Activated T-helper 1 cell treated with Interleukin-2 at 50 U/mL for 16 hours (primary cell): Measurements from ENCODE around the gene LRRC8D.
"Not testable (repeated sequence)": the region's sequence is repeated elsewhere in the genome, so short reads cannot be mapped to it uniquely, and the experiment has no call there.

ENCODE experiments used
- DNase-seq: peaks from one replicate; pipeline ENCODE4 v3.0.0-alpha.2; 2020; ENCODE audit warnings: low read depth

Gene LRRC8D

DNA sequence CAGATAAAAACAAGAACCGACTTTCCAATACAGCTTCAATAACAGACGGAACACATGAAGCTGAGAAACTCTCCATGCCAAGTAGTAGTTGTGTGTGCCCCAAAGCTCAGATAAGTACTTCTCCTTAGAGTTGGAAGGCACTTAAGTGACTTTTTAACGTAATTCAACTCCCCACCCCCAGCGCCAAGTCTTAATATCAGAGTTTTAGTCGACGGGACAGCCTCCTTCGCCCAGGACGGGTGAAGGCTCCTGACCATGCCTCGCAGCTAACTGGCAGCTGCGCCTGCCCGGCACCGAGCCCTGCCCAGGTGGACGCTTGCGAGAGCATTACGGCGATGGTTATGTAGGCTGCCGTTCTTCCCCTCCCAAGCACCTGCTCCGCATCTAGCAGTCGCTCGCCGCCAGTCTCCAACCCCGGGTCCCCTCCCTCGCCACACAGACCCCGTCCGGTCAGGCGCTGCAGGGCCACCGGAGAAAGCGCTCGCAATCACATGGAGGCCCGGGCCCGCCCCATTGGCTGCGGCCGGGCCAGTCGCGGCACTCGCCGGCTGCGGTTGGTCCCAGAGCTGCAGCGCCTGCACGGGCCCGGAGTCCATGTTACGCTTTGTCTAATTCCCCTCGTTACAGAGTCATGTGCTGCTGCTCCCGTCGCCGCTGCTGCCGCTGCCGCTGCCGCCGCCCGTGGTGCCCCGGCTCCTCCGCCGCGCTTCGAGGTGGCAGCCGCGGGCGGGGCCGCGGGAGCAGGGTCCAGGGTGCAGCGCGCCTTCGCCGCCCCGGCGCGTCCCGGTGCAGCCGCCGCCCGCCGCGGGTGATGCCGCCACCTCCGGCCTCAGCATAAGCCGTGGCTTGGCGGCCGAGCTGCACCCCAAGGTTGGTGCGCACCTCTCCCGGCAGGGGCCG is at the start of gene LRRC8D:
LRRC8D (plus strand) TSS at position 611 of the 900 bp plus-strand sequence. CDS start 112,037 bp downstream, outside the sequence.
- peak; percentile 50 for DNase-seq

DNA sequence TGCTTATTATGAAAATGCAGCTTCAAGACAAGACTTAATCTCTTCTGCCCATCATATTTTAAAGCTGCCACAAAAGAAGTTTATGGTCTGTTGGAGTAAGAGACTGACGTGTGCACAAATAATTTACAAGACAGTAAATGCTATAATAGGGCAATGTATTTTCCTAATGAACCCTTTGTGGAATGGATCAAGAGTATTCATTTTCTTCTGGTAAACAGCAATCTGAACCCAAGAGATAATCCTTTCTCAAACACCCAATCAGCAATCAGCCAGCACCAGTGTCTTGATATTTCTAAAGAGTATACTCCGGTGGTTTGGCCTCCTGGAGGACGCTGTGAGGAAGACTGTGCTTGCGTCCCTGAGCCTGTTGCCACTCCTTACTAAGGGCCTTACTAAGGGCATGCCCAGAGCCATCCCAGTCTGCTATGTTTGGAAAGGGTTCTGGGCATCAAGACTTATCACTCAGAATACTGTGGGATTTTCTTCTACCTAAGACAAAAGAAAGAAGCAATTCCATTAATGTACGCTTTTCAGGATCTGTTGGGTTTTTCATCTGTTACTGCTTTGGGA is 48.8 kb upstream of the LRRC8D start:
- DNase-seq, result no peak

- DNase-seq, result not testable (repeated sequence)
These were observed 44.7 kb upstream of the LRRC8D start for GRCh38 chr1:89776104-89776503.

DNA sequence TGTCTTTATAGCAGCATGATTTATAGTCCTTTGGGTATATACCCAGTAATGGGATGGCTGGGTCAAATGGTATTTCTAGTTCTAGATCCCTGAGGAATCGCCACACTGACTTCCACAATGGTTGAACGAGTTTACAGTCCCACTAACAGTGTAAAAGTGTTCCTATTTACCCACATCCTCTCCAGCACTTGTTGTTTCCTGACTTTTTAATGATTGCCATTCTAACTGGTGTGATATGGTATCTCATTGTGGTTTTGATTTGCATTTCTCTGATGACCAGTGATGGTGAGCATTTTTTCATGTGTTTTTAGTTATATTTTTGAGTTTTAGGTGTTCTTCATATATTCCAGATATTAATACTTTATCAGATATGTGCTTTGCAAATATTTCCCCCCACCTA is 43.6 kb upstream of the LRRC8D start:
- DNase-seq, result not testable (repeated sequence)

DNA sequence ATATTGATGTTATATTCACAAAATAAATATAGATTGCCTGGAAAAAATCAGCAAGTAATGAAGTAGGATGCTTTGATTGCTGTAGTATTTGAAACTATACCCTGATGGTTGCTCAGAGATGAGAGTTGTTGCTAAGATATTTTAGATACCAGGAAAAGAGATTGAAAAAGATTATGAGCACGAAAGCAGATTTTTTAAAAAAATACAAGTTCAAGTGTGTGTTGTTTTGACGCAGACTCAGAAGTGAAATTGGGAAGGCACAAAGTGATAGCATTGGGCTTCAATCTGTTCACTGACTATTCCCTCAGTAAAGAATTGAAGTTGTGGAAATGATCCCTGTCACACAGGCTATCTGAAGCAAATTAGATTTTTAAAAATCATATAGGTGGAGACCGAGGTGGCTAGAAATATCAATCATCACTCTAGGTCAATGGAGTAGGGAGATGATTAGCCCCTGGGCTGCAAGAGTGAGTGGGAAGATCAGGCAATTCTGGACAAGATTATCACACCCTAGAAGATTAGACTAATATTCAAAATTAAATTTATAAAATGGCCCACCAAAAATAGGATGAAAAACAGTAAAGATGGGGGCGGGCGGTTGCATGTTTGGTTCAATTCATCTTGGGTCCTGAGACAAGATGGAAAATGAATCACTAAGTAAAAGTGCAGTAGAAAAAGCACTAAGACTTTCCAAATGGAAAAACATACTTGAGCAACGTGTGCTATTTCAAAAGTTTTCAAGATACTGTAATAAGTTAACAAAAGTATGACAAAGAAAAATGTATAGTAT is 41.5 kb upstream of the LRRC8D start:
- DNase-seq, result no peak

GRCh38 chr1:89780721-89781120 is 40.1 kb upstream of the LRRC8D start:
- DNase-seq, result no peak

- peak; percentile 12 for DNase-seq
These were observed 39.2 kb upstream of the LRRC8D start for GRCh38 chr1:89781494-89782126.

GRCh38 chr1:89786628-89787214 is 34.1 kb upstream of the LRRC8D start:
- DNase-seq, result no peak

DNA sequence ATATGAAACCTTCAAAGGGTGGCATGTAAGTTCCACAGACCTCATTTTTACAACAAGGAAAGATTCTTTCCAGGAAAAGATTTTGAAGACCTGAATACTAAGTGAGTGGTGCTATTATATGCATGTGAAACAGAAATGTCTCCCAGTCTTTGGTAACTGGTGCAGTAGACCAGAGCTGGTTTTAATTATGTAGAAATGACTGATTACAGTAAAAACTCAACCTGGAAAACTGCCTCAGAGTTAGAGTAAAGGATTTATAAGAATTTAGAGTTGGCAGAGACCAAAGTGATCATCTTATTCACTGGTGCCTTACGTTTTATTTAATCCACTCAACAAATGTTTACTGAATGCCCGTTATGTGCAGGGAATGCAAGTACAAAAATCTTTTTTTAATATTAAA is 30.2 kb upstream of the LRRC8D start:
- DNase-seq, result no peak

- no peak for DNase-seq
These were observed 29.6 kb upstream of the LRRC8D start for GRCh38 chr1:89791064-89791726.

- no peak for DNase-seq
These were observed 26.4 kb upstream of the LRRC8D start for GRCh38 chr1:89794406-89794805.

DNA sequence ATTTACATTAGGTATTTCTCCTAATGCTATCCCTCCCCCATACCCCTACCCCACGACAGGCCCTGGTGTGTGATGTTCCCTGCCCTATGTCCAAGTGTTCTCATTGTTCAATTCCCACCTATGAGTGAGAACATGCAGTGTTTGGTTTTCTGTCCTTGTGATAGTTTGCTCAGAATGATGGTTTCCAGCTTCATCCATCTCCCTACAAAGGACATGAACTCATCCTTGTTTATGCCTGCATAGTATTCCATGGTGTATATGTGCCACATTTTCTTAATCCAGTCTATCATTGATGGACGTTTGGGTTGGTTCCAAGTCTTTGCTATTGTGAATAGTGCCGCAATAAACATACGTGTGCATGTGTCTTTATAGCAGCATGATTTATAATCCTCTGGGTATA is 25.3 kb upstream of the LRRC8D start:
- not testable (repeated sequence) for DNase-seq

GRCh38 chr1:89797876-89798275 is 23.0 kb upstream of the LRRC8D start:
- DNase-seq, result not testable (repeated sequence)

DNA sequence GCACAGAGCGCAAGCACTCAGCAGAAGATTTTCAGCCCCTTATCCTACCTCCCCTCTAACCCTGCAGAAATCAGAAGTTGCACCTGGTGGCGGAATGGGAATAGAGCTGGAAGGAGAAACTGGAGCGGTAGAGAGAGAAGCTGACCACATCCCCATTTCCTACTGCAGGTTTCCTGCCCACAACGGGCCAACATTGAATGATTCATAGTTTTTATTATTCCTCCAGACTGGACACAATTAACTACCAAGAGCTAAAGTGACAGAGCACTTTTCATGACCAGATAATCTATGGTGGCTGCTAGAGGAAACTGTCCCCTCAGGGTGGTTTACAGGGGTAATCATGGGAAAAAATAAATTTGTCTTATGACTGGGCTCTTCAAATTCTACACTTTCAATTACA is 21.3 kb upstream of the LRRC8D start:
- DNase-seq, result no peak

DNA sequence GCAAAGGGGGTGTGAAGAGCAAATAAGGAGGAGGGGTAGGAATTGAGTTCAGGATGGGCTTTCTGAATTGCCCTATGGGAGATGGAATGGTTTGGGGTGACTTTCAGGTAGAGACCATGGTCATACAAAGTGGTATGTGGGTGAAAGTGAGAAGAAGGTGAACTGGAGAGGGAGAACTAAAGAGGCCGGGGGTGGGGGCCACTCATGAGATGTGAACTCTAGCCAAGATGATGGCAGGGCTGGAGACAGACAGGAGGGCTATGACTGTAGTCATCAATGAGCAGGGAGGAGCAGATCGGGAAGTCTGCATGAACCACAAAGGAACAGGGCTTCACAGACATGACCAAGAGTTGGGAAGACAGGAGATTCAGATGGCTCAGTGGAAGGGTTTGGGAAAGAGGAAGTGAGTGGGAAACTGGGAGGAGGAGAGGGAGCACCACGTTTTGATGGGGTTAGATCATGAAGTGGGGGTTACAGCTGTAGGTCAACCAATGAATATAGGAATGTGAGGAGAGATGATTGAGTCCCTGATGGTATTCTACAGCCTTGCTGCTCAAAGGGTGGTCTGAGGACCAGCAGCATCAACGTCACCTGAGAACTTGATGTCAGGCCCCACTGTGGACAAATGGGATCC is 20.7 kb upstream of the LRRC8D start:
- no peak for DNase-seq

- DNase-seq, result no peak
These were observed 20.1 kb upstream of the LRRC8D start for GRCh38 chr1:89800718-89801117.

GRCh38 chr1:89802051-89802450 is 18.8 kb upstream of the LRRC8D start:
- no peak for DNase-seq

- DNase-seq, result no peak
These were observed 18.0 kb upstream of the LRRC8D start for GRCh38 chr1:89802841-89803240.

DNA sequence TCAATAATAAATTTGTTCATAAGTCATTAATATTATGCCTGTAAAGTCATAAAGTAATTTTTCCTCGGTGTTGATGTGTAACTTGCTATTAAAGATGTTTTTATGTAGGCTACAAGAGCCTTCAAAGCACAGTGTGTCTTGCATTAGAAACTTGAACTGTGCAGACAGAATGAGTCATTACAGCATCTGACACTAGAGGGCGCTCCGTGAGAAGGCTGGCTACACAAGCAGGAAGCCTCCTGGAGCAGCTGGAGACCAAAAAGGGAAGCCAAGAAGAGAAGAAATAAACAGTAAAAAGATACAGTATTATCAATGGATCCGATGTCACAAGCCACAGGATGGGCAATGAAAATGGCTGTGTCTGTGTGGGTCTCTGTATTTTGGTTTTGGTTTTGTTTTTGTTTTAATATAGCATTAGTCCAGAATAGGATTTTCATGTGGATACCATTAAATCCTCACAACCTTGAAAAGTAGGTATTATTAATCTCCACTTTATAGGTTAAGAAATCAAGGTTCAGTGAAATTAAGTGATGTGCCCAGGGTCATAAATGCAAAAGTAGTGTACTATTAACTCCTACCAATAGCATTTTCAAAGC is 16.1 kb upstream of the LRRC8D start:
- DNase-seq, result peak; percentile 69

DNA sequence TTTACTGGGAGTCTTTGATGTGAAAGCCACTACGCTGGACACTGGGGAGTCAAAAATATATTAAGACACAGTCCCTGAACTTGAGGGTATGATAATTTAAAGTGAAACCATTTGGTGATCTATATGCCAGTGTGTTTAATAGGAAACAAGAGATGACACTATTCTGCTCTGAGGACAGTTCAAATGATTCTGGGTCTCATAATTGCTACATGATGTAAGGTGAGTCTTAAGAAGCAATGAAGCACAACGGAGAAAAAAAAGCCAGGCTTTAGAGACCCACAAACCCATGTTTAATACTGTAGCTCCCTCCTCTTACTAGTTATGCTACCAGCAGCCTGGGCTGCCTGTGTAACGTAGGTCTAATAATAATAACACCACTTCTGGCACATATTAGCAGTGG is 14.2 kb upstream of the LRRC8D start:
- no peak for DNase-seq
